ENCODE data around the gene YJU2.

DNA sequence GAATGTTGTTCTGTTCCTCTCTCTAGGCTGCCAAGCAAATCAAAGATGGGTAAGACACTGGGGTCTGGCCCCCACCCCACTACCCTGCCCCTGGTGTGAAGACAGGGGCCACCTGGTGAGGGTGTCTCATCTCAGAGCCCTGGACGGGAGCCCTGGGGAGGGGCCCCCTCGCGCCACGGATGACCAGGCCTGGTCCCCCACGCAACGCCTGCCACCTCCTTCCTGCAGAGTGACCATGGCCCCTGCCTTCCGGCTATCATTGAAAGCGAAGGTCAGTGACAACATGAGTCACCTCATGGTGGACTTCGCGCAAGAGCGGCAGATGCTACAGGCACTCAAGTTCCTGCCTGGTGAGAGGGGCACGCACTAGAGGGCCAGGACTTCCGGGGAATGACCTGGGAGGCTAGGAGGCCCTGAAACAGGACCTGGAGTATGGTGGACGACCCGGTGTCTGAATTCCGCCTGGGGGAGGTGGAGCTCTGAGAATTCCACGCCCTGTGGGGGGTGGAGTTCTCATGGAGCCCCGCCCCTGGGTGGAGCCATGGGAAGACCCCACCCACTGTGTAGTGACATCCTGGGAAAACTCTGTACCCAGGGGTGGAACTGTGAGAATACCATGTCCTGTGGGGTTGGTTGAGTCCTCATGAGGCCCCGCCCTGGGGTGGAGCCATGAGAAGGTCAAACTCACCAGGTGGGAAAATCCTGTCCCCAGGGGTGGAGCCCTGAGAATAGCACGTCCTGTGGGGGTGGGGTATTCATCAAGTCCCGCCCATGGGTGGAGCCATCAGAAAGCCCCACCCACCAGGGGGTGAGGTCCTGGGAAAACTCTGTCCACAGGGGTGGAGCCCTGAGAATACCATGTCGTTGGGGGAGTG, 63.6 kb downstream of the YJU2 start:
- TF ChIP-seq, protein P1, sequence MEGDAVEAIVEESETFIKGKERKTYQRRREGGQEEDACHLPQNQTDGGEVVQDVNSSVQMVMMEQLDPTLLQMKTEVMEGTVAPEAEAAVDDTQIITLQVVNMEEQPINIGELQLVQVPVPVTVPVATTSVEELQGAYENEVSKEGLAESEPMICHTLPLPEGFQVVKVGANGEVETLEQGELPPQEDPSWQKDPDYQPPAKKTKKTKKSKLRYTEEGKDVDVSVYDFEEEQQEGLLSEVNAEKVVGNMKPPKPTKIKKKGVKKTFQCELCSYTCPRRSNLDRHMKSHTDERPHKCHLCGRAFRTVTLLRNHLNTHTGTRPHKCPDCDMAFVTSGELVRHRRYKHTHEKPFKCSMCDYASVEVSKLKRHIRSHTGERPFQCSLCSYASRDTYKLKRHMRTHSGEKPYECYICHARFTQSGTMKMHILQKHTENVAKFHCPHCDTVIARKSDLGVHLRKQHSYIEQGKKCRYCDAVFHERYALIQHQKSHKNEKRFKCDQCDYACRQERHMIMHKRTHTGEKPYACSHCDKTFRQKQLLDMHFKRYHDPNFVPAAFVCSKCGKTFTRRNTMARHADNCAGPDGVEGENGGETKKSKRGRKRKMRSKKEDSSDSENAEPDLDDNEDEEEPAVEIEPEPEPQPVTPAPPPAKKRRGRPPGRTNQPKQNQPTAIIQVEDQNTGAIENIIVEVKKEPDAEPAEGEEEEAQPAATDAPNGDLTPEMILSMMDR (IDR thresholded peaks at IDR 0.05) = no peak
- no peak for TF ChIP-seq FOXS1 (CRISPR knock-in tag; IDR thresholded peaks at IDR 0.05)
- no peak for TF ChIP-seq NR3C1 (IDR thresholded peaks at IDR 0.05)
- TF ChIP-seq, protein P2, sequence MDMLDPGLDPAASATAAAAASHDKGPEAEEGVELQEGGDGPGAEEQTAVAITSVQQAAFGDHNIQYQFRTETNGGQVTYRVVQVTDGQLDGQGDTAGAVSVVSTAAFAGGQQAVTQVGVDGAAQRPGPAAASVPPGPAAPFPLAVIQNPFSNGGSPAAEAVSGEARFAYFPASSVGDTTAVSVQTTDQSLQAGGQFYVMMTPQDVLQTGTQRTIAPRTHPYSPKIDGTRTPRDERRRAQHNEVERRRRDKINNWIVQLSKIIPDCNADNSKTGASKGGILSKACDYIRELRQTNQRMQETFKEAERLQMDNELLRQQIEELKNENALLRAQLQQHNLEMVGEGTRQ (IDR thresholded peaks at IDR 0.05) = no peak
- no peak for TF ChIP-seq ZNF302 (CRISPR knock-in tag; IDR thresholded peaks at IDR 0.05)
- TF ChIP-seq RAD21 (conservative IDR thresholded peaks at IDR 0.05 in 1 of 2, IDR thresholded peaks at IDR 0.05 in 1 of 2) = no peak
- TF ChIP-seq CHD4 (IDR thresholded peaks at IDR 0.05; ENCODE audit: borderline replicate concordance) = no peak
- no peak for TF ChIP-seq MYC (IDR thresholded peaks at IDR 0.05; ENCODE audit: borderline replicate concordance, low read length)
- TF ChIP-seq BCL3 (IDR thresholded peaks at IDR 0.05) = no peak
- TF ChIP-seq, protein P3, sequence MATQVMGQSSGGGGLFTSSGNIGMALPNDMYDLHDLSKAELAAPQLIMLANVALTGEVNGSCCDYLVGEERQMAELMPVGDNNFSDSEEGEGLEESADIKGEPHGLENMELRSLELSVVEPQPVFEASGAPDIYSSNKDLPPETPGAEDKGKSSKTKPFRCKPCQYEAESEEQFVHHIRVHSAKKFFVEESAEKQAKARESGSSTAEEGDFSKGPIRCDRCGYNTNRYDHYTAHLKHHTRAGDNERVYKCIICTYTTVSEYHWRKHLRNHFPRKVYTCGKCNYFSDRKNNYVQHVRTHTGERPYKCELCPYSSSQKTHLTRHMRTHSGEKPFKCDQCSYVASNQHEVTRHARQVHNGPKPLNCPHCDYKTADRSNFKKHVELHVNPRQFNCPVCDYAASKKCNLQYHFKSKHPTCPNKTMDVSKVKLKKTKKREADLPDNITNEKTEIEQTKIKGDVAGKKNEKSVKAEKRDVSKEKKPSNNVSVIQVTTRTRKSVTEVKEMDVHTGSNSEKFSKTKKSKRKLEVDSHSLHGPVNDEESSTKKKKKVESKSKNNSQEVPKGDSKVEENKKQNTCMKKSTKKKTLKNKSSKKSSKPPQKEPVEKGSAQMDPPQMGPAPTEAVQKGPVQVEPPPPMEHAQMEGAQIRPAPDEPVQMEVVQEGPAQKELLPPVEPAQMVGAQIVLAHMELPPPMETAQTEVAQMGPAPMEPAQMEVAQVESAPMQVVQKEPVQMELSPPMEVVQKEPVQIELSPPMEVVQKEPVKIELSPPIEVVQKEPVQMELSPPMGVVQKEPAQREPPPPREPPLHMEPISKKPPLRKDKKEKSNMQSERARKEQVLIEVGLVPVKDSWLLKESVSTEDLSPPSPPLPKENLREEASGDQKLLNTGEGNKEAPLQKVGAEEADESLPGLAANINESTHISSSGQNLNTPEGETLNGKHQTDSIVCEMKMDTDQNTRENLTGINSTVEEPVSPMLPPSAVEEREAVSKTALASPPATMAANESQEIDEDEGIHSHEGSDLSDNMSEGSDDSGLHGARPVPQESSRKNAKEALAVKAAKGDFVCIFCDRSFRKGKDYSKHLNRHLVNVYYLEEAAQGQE (IDR thresholded peaks at IDR 0.05) = no peak
